OCI-M2 (cell line): ENCODE results near the gene TMEM139.

Experiments
- DNase-seq: peaks from one replicate; lab custom pipeline; 2025; ENCODE audit not compliant: unreplicated experiment; lab: John Stamatoyannopoulos, UW

The TMEM139 gene

DNA sequence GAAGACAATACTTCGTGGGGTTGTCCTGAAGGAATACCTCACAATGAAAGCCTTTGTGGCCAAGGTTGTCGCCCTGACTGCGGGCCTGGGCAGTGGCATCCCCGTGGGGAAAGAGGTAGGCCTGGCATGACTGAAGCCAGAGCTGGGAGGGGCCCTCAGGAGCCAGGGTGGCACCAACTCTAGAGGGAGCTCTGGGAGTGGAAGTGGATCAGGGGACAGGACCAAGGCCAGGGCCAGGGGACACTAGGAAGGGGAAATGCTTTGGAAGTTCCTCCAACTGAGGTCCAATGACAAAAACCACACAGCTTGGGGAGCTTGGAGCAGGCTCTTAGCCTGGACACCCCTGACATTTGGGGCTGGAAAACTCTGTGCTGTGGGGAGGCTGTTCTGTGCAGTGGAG is 37.0 kb downstream of the TMEM139 start:
- no peak for DNase-seq

DNA sequence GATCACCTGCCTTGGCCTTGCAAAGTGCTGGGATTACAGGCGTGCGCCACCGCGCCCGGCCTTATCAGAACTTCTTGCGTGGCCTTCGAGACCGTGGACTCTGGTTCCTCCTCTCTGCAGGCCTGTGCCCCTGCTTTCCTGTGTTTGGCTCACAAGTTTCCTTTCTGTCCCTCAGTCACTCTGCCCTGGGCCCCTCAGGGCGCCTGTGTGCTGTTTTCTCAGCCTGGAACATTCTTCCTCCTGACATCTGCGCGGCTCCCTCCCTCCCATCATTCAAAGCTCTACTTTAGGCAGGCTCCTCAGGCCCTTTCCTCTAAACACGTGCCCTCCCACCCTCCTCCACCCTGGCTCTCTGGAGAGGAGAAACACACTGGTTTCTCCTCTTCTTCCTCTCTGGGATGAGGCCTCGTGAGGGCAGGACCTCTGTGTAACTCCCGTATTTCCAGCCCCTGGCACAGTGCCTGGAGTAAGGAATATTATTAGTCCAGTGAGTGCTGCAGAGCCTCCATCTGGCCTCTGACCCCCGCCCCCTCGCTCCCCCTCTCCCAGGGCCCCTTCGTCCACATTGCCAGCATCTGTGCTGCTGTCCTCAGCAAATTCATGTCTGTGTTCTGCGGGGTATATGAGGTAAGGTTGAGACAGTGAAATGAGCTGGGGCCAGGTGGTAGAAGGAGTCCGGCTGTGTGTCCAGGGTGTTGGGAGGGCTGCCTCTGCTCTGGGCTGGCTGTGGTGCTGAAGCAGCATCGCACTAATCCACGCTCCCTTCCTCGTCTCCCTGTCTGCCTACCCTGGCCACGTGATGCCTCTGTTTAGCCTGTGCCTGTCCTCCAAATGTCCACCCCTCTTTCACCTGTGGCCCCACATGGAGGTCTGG is 38.2 kb downstream of the TMEM139 start:
- DNase-seq = no peak

DNA sequence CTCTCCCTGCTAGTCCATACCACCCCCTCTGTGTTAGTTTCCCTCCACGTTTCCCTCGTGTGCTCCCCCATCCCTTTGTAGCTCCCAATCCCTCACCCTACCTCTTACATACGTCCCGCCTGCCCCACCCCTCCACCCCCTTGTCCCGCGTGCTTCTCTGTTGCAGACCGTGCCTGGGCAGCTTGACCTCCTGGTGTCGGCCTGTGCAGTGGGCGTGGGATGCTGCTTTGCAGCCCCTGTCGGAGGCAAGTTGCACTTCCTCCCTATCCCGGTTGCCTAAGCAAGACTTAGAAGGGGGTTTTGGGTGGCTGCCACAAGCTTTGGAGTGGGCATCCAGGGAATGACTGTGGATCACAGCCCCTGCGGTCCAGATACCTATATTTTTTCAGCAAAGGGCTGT is 38.9 kb downstream of the TMEM139 start:
- no peak for DNase-seq

DNA sequence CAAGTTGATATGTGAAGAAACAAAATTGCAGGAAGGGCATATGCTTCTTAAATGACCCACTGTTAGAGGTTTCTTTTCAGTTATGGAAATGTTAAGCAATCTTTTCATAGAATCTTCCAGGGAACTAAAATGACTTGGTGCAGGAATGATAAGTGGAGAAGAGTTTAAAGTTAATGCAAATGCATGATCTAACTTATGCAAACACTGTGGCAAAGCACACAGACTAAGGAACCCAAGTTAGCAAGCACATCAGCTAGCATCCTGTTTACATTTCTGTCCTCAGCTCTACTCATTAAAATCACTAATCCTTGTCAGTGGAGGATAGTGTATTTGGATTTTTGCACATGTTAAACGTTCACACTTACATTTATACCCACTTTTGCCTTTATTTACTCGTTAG is 40.5 kb downstream of the TMEM139 start:
- DNase-seq = no peak

DNA sequence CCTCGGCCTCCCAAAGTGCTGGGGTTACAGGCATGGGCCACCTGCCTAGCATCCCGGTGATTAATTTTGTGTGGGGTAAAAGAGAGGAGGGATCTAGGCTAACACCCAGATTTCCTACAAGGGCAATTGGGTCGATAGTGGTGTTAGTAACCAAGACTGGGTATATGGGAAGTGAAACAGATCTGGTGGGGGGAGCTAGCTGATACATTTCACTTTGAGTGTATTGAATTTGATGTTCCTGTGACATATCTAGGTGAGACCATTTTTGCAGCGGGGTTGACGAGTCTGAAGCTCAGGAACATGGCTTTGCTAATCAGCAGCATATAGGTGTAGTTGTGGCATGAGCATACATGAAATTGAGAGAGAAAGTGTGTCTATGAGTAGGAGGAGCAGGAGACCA is 43.1 kb downstream of the TMEM139 start:
- DNase-seq = no peak

DNA sequence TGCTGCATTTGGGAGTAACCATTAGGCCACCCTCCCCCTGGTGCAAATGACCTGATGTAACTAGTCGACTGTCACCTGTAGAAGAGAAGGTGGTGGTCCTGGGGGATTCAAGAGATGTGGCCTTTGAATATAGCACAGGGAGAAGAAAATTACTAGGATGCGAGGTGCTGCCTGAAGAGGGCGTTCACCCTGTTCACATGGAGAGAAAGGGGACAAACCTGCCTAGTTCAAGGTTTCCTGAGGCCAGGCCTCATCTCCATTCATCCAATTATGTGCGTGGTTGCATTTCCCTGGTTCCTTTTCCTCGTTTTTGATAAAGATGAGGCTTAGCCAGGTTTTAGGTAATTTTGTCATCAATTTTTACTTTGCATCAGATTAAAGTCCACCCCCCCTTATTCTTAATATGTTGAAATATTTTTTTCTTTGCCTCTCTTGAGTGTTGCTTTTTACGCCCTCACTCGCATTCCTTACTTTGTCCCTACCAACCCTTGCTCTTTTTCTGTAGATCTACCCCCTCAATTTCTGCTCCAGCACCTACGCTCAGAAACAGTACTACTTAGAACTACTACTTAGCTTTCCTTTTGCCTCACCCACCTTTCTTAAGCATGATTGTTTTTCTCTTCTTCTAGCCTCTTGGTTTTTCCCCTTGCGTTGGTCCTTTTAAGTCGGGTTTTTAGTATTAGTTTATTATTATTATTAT is 44.9 kb downstream of the TMEM139 start:
- DNase-seq = no peak

DNA sequence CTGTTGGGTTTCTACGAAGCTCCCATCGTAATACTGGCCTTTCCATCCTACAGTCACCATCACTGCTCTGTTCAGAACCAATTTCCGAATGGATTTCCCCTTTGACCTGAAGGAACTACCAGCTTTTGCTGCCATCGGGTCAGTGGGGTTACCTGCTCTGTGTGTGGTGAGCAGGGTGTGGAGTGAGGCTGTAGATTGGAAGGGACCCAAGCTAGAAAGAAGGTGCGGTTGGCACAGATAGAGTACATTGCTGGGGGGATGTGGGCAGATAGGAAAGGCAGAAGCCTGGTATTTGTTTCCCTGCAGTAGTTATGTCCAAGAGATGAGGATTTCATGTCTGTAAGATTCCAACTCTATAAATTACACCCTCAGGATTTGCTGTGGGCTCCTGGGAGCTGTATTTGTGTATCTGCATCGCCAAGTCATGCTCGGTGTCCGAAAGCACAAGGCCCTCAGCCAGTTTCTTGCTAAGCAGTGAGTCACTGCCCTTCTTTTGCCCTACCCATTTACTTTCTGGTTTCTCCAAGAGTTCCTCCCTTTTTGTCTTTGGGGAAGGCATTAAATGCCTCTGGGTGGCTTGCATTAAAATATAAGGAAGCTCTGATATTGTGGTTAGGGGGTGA is 46.5 kb downstream of the TMEM139 start:
- DNase-seq = no peak

DNA sequence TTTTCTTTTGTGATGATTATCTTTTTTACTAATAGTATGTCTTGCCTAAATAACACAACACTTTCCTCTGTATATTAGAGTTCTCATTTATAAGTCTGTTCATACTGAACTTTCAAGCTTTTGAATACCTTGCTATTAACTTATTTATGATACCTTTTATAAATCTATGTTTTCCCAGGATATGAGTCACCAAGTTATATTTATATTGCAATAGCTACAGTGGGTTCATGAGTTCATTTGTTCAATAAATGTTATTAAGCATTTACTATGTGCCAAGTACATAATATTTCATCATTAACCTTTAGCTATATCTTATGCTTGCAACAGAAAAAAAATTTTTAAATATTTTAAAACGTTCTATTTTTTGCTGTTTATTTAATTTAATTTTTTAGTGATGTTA is 49.5 kb downstream of the TMEM139 start:
- no peak for DNase-seq

DNA sequence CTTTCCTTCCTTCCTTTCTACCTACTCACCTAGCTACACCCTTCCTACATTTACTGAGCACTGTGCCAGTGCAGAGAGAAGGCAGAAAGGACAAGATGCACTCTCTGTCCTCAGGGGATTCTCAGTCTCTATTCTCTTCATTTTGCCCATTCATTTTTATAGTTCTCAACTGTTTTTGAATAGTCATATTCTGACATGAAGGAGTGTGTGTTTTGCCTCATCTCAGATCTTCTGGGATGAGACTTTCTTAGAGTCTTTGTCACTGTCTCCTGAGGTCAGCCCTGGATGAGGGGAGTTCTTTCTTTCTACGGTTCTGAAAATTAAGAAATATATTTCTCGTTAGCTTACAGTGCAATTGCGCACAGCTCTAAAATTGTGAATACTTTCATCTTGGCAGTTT is 52.5 kb downstream of the TMEM139 start:
- DNase-seq = no peak
